HUDEP-2 (cell line): Measurements from ENCODE around the gene SOCS4.
"Not testable (repeated sequence)": the region's sequence is repeated elsewhere in the genome, so short reads cannot be mapped to it uniquely, and the experiment has no call there.

Source experiments
- DNase-seq, 76 experiments: peaks; one replicate each; lab custom pipeline; 2025; ENCODE audit not compliant: unreplicated experiment in 76 of 76; lab: John Stamatoyannopoulos, UW

The SOCS4 gene, protein sequence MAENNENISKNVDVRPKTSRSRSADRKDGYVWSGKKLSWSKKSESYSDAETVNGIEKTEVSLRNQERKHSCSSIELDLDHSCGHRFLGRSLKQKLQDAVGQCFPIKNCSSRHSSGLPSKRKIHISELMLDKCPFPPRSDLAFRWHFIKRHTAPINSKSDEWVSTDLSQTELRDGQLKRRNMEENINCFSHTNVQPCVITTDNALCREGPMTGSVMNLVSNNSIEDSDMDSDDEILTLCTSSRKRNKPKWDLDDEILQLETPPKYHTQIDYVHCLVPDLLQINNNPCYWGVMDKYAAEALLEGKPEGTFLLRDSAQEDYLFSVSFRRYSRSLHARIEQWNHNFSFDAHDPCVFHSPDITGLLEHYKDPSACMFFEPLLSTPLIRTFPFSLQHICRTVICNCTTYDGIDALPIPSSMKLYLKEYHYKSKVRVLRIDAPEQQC

GRCh38 chr14:55026793-55027561, at the start of gene SOCS4, which contains the start of gene WDHD1:
TSS of gene SOCS4 (plus strand) at chr14:55027236. CDS start at chr14:55043042, 15,806 bp downstream.
TSS of gene WDHD1 (minus strand) at chr14:55027099. CDS start at chr14:55026787, 312 bp downstream.
- peak in 75 of 76 experiments; percentile 24 to 97 (median 92) for DNase-seq

DNA sequence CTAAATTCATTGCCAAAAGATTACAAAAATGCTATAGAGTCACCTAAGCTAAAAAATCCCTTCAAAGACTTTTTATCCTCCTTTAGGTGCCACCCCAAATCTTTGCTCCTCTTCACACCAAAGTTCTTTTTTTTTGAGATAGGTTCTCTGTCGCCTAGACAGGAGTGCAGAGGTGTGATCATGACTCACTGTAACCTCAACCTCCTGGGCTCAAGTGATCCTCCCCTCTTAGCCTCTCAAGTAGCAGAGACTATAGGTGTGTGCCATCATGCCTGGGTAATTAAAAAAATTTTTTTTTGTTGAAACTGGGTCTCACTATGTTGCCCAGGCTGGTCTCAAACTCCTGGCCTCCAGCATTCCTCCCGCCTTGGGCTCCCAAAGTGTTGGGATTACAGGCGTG, 48.0 kb upstream of the SOCS4 start:
- DNase-seq, result no peak

DNA sequence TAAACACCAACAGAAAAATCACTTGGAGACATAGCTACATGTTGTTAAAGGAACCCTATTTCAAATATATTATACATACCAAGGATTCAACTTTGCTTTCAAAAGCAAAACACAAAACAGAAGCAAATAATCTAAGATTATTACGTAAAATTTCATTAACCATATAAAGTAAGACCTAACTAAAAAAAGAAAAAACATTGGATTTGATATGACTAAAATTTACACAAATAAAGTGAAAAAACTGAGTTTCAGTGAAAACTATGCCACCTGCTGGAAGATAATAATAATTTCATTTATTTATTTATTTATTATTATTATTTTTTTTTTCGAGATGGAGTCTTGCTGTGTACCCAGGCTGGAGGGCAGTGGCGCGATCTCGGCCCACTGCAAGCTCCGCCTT, 45.3 kb upstream of the SOCS4 start:
- no peak for DNase-seq

- DNase-seq, result no peak
Measured at GRCh38 chr14:54985156-54985555, 41.9 kb upstream of the SOCS4 start.

DNA sequence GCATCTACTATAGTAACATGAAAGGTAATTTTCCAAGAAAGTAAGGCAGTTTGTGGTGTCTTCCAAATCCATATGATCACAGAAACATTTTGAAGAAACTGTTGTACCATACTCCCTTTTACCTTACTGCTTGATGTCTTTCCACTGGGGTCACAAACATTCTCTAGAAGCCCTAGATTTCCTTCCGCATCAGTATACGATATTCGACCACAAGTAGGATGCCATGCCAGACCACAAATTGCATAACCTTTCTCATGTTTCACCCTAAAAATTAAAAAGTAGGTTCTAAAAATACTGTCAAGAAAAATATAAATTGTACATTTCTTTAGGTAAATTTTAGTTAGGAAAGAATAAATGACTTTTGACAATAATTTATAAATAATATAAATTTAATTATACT, 26.7 kb upstream of the SOCS4 start:
- no peak for DNase-seq

- no peak for DNase-seq
Measured at GRCh38 chr14:55005071-55005470, 22.0 kb upstream of the SOCS4 start.

DNA sequence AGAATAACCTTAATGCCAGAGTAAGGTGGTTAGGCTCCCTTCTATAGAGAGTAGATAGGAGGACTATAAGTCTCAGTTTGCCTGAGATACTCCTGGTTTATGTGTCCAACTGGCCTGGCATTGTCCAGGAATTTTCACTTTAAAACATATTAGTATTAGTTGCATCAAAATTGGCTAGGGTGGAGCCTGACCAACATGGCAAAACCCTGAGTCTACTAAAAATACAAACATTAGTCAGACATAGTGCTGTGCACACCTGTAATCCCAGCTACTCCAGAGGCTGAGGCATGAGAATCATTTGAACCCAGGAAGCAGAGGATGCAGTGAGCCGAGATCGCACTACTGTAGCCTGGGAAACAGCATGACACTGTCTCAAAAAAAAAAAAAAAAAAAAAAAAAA, 12.0 kb upstream of the SOCS4 start:
- DNase-seq, result no peak

DNA sequence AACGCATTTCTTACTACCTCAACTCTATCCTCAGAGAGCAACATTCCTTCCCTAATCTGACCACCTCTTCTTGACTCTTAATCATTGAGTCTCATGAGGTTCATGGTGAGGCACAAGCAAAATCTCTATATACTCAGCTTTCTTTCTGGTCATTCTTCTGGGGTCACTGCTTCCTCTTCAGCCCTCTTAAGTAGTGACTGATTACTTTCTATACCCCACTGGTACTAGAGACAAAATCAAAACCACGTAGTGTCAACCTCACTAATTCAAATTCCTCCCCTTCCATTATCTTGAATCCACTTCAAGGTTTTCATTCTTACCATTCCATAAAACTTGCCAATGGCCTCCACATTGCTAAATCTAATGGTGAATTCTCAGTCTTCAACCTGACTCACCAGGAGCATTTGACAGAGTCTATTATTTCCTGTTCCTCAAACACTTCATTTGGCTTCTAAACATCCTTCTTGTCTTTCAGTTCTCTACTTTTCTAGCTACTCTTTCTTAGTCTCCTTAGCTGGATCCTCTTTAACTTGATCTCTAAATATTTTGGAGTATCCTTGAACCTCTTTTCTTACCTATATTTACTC, 7.0 kb upstream of the SOCS4 start:
- DNase-seq, result no peak

DNA sequence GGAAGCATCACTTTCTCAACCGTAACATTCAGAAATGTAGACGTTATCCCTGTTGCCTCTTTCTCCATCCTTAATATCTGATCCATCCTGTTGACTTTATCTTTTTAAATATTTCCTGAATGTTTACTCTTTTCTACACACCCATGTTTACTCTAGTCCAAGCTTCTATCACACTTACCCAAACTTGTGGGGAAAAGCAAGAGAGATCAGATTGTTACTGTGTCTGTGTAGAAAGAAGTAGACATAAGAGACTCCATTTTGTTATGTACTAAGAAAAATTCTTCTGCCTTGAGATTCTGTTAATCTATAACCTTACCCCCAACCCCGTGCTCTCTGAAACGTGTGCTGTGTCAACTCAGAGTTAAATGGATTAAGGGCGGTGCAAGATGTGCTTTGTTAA, 2.7 kb upstream of the SOCS4 start:
- DNase-seq, result not testable (repeated sequence)

GRCh38 chr14:55025948-55026347, 1.1 kb upstream of the SOCS4 start:
- DNase-seq, result no peak

DNA sequence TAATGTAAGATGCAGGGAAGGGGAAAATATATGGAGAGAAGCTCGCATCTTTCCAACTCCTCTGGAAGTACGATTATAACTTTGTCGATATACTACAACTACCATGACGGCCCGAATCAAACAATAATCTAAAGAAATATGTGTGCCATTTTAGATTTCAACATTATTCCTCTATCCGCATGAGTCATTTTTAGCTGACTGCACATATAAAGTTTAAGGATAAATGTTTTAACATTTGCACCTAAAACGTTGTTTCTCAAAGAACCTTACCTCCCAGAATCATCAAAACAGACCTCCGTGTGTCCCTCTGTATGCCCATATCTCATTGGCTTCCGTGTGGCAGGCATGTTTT, 619 bp upstream of the SOCS4 start:
- DNase-seq, result no peak

GRCh38 chr14:55028066-55028465, 1.0 kb downstream of the SOCS4 start:
- DNase-seq, result peak in 1 of 76 experiments; percentile 8

GRCh38 chr14:55028476-55028875, 1.4 kb downstream of the SOCS4 start:
- DNase-seq, result no peak

DNA sequence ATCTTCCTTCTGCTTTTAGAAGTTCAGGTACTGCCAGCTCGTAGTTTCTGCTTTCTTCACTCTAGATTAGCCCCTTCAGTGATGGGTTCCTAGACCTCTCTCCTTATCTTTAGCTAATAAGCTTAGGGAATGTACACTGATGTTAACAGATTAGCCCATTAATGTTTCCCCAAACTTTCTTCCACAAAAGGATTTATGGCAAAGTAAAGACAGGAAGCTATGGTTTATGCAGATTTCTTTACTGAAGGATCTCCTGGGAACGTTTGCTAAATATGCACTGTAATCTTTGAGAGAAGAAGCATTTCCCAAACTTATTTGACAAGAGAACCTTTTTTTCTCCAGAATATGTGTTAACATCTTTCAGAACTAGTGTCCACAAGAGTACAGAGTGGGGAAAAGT, 4.2 kb downstream of the SOCS4 start:
- no peak for DNase-seq

GRCh38 chr14:55037995-55038394, 11.0 kb downstream of the SOCS4 start:
- not testable (repeated sequence) for DNase-seq

GRCh38 chr14:55038708-55039107, 11.7 kb downstream of the SOCS4 start:
- no peak for DNase-seq

DNA sequence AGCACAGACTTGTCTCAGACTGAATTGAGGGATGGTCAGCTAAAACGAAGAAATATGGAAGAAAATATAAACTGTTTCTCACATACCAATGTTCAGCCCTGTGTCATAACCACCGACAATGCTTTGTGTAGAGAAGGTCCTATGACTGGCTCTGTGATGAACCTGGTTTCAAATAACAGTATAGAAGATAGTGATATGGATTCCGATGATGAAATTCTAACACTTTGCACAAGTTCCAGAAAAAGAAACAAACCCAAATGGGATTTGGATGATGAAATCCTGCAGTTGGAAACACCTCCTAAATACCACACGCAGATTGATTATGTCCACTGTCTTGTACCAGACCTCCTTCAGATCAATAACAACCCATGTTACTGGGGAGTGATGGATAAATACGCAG, 16.5 kb downstream of the SOCS4 start:
- DNase-seq, result no peak

DNA sequence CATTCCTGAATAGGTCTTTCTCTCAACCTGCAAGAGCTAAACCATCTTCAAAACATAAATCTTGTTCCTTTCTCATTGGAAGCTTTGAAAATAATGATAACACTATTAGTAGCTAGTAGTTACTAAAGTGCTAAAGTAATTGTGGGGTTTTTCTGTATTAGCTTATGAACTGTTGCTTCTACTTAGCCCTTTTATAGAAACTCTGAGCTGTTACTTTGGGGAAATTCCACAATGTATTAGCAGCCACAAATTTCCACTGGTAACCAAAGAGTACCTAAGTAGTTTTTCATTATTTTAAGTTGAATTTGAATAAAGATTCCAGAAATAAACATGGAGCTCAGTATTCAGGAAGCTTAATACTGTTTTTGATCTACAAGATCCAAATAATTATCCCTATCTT, 18.1 kb downstream of the SOCS4 start:
- DNase-seq, result no peak

GRCh38 chr14:55047301-55048053, 20.4 kb downstream of the SOCS4 start:
- no peak for DNase-seq

- no peak for DNase-seq
Measured at GRCh38 chr14:55048900-55049436, 21.9 kb downstream of the SOCS4 start.

GRCh38 chr14:55051165-55051422, 24.1 kb downstream of the SOCS4 start:
- DNase-seq, result peak in 1 of 76 experiments; percentile 57
